ENCODE results near the gene GPC5.
A peak's percentile ranks its signal among the peaks of the same experiment; 100 is the strongest.
"Not testable (repeated sequence)": the region's sequence is repeated elsewhere in the genome, so short reads cannot be mapped to it uniquely, and the experiment has no call there.

The GPC5 gene

GRCh38 chr13:92833071-92833470, 1434.7 kb downstream of the GPC5 start:
- no peak for DNase-seq (ENCODE audit: low read depth in 2 of 2)

GRCh38 chr13:92836171-92836570, 1437.8 kb downstream of the GPC5 start:
- DNase-seq (ENCODE audit: low read depth in 2 of 2): no peak

GRCh38 chr13:92838786-92839185, 1440.4 kb downstream of the GPC5 start:
- DNase-seq (ENCODE audit: low read depth in 2 of 2): peak; percentile 93 to 95

GRCh38 chr13:92842145-92842544, 1443.7 kb downstream of the GPC5 start:
- DNase-seq (ENCODE audit: low read depth in 2 of 2): peak; percentile 75

- DNase-seq (ENCODE audit: low read depth in 2 of 2): peak; percentile 31 to 48
Observed at GRCh38 chr13:92843549-92843948, 1445.1 kb downstream of the GPC5 start.

- no peak for DNase-seq (ENCODE audit: low read depth in 2 of 2)
Observed at GRCh38 chr13:92849381-92849780, 1451.0 kb downstream of the GPC5 start.

- no peak for DNase-seq (ENCODE audit: low read depth in 2 of 2)
Observed at GRCh38 chr13:92864584-92865284, 1466.3 kb downstream of the GPC5 start.

- no peak for DNase-seq (ENCODE audit: low read depth in 2 of 2)
Observed at GRCh38 chr13:92873029-92873428, 1474.6 kb downstream of the GPC5 start.

- DNase-seq (ENCODE audit: low read depth in 2 of 2): no peak
Observed at GRCh38 chr13:92886535-92887077, 1488.2 kb downstream of the GPC5 start.

GRCh38 chr13:92894447-92894846, 1496.0 kb downstream of the GPC5 start:
- DNase-seq (ENCODE audit: low read depth in 2 of 2): no peak

GRCh38 chr13:92896842-92897241, 1498.4 kb downstream of the GPC5 start:
- DNase-seq (ENCODE audit: low read depth in 2 of 2): peak; percentile 5 to 6

- not testable (repeated sequence) for DNase-seq (ENCODE audit: low read depth in 2 of 2)
Observed at GRCh38 chr13:92898946-92899345, 1500.5 kb downstream of the GPC5 start.

- no peak for DNase-seq (ENCODE audit: low read depth in 2 of 2)
Observed at GRCh38 chr13:92900446-92900845, 1502.0 kb downstream of the GPC5 start.

- no peak for DNase-seq (ENCODE audit: low read depth in 2 of 2)
Observed at GRCh38 chr13:92901739-92902138, 1503.3 kb downstream of the GPC5 start.

GRCh38 chr13:92912629-92913028, 1514.2 kb downstream of the GPC5 start:
- no peak for DNase-seq (ENCODE audit: low read depth in 2 of 2)

GRCh38 chr13:92913840-92914239, 1515.4 kb downstream of the GPC5 start:
- no peak for DNase-seq (ENCODE audit: low read depth in 2 of 2)

Data from fibroblast of skin of left biceps (primary cell).